HEK293T (cell line): ENCODE results near the gene CDKN2B.

Source experiments
- CTBP1 ChIP-seq: fragments of 450-650 bp; IDR thresholded peaks from 2 replicates; pipeline ENCODE4 v1.6.1; 2016; ENCODE audit warnings: borderline replicate concordance
- ELF4 ChIP-seq: fragments of 450-650 bp; IDR thresholded peaks from 2 replicates; pipeline ENCODE4 v1.6.1; 2017; ENCODE audit warnings: antibody characterized with exemption
- FOXM1 ChIP-seq: fragments of 450-650 bp; IDR thresholded peaks from 2 replicates; pipeline ENCODE4 v1.6.1; 2017; ENCODE audit warnings: mild to moderate bottlenecking, borderline replicate concordance
- HDGF ChIP-seq: fragments of 450-650 bp; IDR thresholded peaks from 2 replicates; pipeline ENCODE4 v1.6.1; 2017; ENCODE audit warnings: antibody characterized with exemption, borderline replicate concordance
- L3MBTL2 ChIP-seq: fragments of 450-650 bp; conservative IDR thresholded peaks from 2 replicates; pipeline ENCODE4 v1.6.1; 2016; ENCODE audit warnings: mild to moderate bottlenecking
- LEF1 ChIP-seq: fragments of 450-650 bp; IDR thresholded peaks from 2 replicates; pipeline ENCODE4 v1.6.1; 2017; ENCODE audit warnings: mild to moderate bottlenecking, borderline replicate concordance
- SP1 ChIP-seq: fragments of 450-650 bp; IDR thresholded peaks from 2 replicates; pipeline ENCODE4 v1.6.1; 2017
- TARDBP ChIP-seq: fragments of 450-650 bp; IDR thresholded peaks from 2 replicates; pipeline ENCODE4 v1.6.1; 2016

DNA sequence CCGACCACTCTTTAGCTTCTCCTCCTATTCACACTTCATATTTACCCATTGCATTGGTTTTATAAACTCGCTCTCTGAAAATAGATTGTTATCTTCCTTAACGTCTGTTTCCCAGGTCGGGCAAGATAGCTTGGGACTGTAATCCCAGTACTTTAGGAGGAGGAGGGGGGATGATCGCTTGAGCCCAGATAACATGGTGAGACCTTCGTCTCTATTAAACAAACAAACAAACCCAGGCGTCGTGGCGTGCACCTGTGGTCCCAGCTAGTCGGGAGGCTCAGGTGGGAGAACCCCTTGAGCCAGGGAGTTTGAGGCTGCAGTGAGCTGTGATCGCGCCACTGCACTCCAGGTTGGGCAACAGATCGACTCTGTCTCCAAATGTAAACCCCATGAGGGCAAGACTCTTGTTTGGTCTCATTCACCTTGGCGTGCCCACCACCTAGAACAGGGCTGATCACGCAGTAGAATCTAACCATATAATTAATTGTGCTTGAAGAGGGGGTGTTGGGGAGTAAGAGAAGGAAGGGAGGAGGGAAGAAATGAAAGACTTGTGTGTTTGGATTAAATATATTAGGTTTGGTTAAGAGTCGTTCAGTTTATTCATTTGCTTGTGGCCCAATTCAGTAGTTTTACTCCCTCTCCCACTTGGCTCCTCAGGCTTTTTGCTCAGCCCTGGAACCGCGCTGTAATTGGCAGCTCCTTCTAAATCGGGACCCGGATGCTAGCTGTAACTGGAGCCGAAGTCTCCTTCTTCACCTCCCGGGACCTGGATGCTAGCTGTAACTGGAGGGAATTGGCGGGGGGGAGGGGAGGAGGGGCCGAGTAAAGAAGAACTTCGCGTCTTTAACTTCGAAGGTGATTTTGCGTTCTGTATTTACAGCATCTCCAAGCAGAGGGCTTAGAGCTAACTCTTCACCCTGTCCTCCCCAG lies 39.8 kb downstream of the CDKN2B start:
- no peak for TF ChIP-seq ELF4
- no peak for TF ChIP-seq FOXM1
- TF ChIP-seq TARDBP = no peak
- no peak for TF ChIP-seq LEF1
- TF ChIP-seq HDGF = no peak
- no peak for TF ChIP-seq CTBP1
- no peak for TF ChIP-seq L3MBTL2
- no peak for TF ChIP-seq SP1
